Neural progenitor cell (in vitro differentiated cells): Measurements from ENCODE around the gene DCP2.

Experiments used
- EZH2 ChIP-seq: fragments of 200-600 bp; sonication (generic); IDR thresholded peaks from 2 replicates; pipeline ENCODE4 v1.6.1; 2017; ENCODE audit warnings: antibody characterized with exemption, mild to moderate bottlenecking, moderate library complexity
- EZH2phosphoT487 ChIP-seq: fragments of 200-600 bp; sonication (generic); IDR thresholded peaks from 2 replicates; pipeline ENCODE4 v1.6.1; 2017; ENCODE audit warnings: antibody characterized with exemption
- TF ChIP-seq, protein P1 (sequence below): fragments of 200-600 bp; sonication (generic); IDR thresholded peaks from 2 replicates; pipeline ENCODE4 v1.5.1; 2017; ENCODE audit warnings: antibody characterized with exemption, mild to moderate bottlenecking

DNA sequence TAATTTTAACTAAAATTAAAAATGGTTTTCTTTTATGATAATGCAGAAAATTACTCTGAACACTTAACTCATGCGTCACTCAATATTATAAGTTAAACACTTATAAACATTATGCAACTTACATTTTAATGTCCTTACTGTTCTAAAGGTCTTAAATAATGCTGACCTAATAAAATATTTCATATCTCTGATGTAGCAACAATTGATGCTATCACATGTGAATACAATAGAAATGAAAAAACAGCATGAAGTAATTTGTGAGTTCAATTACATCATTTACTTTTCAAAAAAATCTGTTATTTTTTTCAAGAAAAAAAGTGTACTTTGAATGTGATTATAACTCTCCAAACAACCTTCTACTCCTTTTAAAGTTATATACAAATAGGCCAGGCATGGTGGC, 28.1 kb upstream of the DCP2 start:
- TF ChIP-seq, protein P1, sequence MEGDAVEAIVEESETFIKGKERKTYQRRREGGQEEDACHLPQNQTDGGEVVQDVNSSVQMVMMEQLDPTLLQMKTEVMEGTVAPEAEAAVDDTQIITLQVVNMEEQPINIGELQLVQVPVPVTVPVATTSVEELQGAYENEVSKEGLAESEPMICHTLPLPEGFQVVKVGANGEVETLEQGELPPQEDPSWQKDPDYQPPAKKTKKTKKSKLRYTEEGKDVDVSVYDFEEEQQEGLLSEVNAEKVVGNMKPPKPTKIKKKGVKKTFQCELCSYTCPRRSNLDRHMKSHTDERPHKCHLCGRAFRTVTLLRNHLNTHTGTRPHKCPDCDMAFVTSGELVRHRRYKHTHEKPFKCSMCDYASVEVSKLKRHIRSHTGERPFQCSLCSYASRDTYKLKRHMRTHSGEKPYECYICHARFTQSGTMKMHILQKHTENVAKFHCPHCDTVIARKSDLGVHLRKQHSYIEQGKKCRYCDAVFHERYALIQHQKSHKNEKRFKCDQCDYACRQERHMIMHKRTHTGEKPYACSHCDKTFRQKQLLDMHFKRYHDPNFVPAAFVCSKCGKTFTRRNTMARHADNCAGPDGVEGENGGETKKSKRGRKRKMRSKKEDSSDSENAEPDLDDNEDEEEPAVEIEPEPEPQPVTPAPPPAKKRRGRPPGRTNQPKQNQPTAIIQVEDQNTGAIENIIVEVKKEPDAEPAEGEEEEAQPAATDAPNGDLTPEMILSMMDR = no peak
- TF ChIP-seq EZH2 = no peak
- no peak for TF ChIP-seq EZH2phosphoT487
